ENCODE results near the gene PRKAG2.
A peak's percentile ranks its signal among the peaks of the same experiment; 100 is the strongest.
"Not testable (repeated sequence)": the region's sequence is repeated elsewhere in the genome, so short reads cannot be mapped to it uniquely, and the experiment has no call there.

PRKAG2 gene

GRCh38 chr7:151876899-151877777 lies at the start of gene PRKAG2:
TSS of gene PRKAG2 (minus strand) at chr7:151877115. CDS start at chr7:151876620, 495 bp downstream.
- peak; percentile 74 for DNase-seq (ENCODE audit: low read depth)

- no peak for DNase-seq (ENCODE audit: low read depth)
These were observed 49.4 kb upstream of the PRKAG2 start for GRCh38 chr7:151926336-151926712.

- DNase-seq (ENCODE audit: low read depth), result no peak
These were observed 48.8 kb upstream of the PRKAG2 start for GRCh38 chr7:151925446-151926335.

GRCh38 chr7:151924508-151924907 lies 47.6 kb upstream of the PRKAG2 start:
- no peak for DNase-seq (ENCODE audit: low read depth)

- DNase-seq (ENCODE audit: low read depth), result no peak
These were observed 47.1 kb upstream of the PRKAG2 start for GRCh38 chr7:151924001-151924400.

- no peak for DNase-seq (ENCODE audit: low read depth)
These were observed 46.4 kb upstream of the PRKAG2 start for GRCh38 chr7:151923097-151923876.

GRCh38 chr7:151921451-151921850 lies 44.5 kb upstream of the PRKAG2 start:
- DNase-seq (ENCODE audit: low read depth), result no peak

- DNase-seq (ENCODE audit: low read depth), result no peak
These were observed 43.6 kb upstream of the PRKAG2 start for GRCh38 chr7:151920488-151920887.

- no peak for DNase-seq (ENCODE audit: low read depth)
These were observed 42.7 kb upstream of the PRKAG2 start for GRCh38 chr7:151919595-151919994.

- no peak for DNase-seq (ENCODE audit: low read depth)
These were observed 41.6 kb upstream of the PRKAG2 start for GRCh38 chr7:151918510-151918843.

GRCh38 chr7:151917791-151918509 lies 41.0 kb upstream of the PRKAG2 start:
- DNase-seq (ENCODE audit: low read depth), result no peak

GRCh38 chr7:151914051-151914450 lies 37.1 kb upstream of the PRKAG2 start:
- no peak for DNase-seq (ENCODE audit: low read depth)

- not testable (repeated sequence) for DNase-seq (ENCODE audit: low read depth)
These were observed 33.7 kb upstream of the PRKAG2 start for GRCh38 chr7:151910655-151911054.

- not testable (repeated sequence) for DNase-seq (ENCODE audit: low read depth)
These were observed 30.2 kb upstream of the PRKAG2 start for GRCh38 chr7:151907115-151907514.

GRCh38 chr7:151905766-151906165 lies 28.9 kb upstream of the PRKAG2 start:
- no peak for DNase-seq (ENCODE audit: low read depth)

GRCh38 chr7:151905353-151905752 lies 28.4 kb upstream of the PRKAG2 start:
- no peak for DNase-seq (ENCODE audit: low read depth)

- DNase-seq (ENCODE audit: low read depth), result no peak
These were observed 27.4 kb upstream of the PRKAG2 start for GRCh38 chr7:151904270-151904669.

GRCh38 chr7:151903249-151904032 lies 26.5 kb upstream of the PRKAG2 start:
- DNase-seq (ENCODE audit: low read depth), result no peak

GRCh38 chr7:151902311-151902710 lies 25.4 kb upstream of the PRKAG2 start:
- DNase-seq (ENCODE audit: low read depth), result no peak

- DNase-seq (ENCODE audit: low read depth), result no peak
These were observed 24.9 kb upstream of the PRKAG2 start for GRCh38 chr7:151901828-151902227.
